Choroid plexus epithelial cell (primary cell): ENCODE results near the gene GMPPA.

ENCODE experiments used
- DNase-seq: peaks from one replicate; pipeline ENCODE4 v3.0.0-alpha.2; 2010; ENCODE audit warnings: low read depth
- H3K4me3 ChIP-seq: 2 replicates; pipeline ENCODE4 v1.5.1; 2011; ENCODE audit warnings: low read depth, mild to moderate bottlenecking, control low read depth, low read length, moderate library complexity
- CTCF ChIP-seq: conservative IDR thresholded peaks from 2 replicates; pipeline ENCODE4 v1.5.1; 2011; ENCODE audit warnings: low read depth, mild to moderate bottlenecking, control low read depth, inconsistent platforms, low read length, moderate library complexity

Gene GMPPA

DNA sequence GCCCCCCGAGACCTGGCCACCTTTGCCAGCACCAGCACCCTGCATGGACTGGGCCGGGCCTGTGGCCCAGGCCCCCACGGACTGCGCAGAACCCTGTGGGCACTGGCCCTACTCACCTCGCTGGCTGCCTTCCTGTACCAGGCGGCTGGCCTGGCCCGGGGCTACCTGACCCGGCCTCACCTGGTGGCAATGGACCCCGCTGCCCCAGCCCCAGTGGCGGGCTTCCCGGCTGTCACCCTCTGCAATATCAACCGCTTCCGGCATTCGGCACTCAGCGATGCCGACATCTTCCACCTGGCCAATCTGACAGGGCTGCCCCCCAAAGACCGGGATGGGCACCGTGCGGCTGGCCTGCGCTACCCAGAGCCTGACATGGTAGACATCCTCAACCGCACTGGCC lies 16.1 kb downstream of the GMPPA start:
- H3K4me3 ChIP-seq, result no peak overlapping the region
- no peak for TF ChIP-seq CTCF
- DNase-seq, result no peak

GRCh38 chr2:219515874-219516629 lies 17.4 kb downstream of the GMPPA start:
- no peak overlapping the region for H3K4me3 ChIP-seq
- no peak for DNase-seq
- TF ChIP-seq CTCF, result no peak

DNA sequence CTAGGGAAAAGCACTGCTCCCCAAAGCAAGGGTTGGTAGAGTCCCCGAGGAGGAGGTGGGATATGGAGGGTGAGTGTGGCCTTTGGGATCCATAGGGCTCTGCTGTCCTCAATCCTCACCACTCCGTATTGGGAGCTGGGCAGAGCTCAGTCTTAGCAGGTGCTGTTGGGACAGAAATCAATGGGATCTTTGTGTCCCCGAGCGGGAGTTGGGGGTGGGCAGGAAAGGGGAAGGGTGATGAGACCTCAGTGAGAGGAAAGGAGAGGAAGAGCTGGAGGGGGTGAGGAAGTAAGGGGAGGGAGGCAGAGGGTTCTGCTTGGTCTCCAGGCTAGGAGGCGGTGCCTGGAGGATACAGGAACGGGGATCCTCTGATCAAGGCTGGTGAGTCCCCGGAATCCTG lies 18.2 kb downstream of the GMPPA start:
- no peak overlapping the region for H3K4me3 ChIP-seq
- no peak for DNase-seq
- no peak for TF ChIP-seq CTCF

GRCh38 chr2:219517954-219518778 lies 19.5 kb downstream of the GMPPA start:
- DNase-seq, result no peak
- TF ChIP-seq CTCF, result no peak
- no peak overlapping the region for H3K4me3 ChIP-seq

- DNase-seq, result no peak
- TF ChIP-seq CTCF, result no peak
- no peak overlapping the region for H3K4me3 ChIP-seq
Observed at GRCh38 chr2:219519526-219519916, 20.8 kb downstream of the GMPPA start.

- no peak for TF ChIP-seq CTCF
- no peak for DNase-seq
Observed at GRCh38 chr2:219520079-219520478, 21.4 kb downstream of the GMPPA start.

More at GRCh38 chr2:219520079-219520478, 21.4 kb downstream of the GMPPA start:
- H3K4me3 ChIP-seq, result no peak overlapping the region
